ENCODE results near the gene PHKA1. TPM values are rescaled to one million over a fixed set of nuclear protein-coding genes. Genes with fewer than 3 reads are reported as not detected.
"Not testable (repeated sequence)": the region's sequence is repeated elsewhere in the genome, so short reads cannot be mapped to it uniquely, and the experiment has no call there.

PHKA1 gene
- polyA plus RNA-seq (2.7 and 3.8 TPM in 2 replicates), polyA minus RNA-seq (3.9 and 5.3 TPM in 2 replicates)

DNA sequence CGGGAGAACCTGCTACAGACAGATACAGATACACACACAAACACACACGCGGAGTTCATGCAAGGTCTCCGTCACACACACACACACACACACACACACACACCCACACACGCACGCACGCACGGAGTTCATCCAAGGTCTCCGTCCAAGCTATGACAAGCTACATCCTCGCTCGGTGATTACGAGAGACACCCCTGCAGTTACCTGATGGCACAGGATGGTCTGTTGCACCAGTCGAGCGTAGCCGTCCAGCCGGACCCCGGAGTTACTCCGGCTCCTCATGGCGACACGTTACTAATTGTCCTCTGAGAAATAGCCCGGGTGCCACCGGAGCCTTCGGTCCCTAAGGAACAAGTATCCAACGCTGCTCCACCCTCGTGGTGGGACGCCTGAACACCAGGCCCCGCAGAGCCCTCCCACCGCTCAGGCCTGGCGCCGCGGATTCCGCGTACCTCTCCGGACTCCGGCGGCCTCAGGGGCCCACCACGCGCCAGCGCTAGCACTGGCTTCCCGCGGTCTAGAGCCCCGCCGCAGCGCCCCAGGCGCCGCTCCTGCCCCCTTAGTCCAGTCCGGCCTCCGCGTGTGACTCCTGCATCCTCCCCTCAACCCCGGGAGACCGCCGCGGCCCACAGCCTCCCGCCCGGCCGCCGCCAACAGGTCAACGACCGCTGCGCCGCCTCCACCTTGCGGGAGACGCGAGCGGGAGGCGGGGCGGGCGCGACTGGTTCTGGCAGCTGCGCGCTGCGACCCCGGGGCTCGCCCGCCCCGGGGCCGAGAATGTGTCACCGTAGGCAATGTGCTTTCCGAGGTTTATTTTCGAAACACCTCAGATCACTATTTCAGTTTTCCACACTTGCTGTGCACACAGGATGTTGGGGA lies at the start of gene PHKA1:
Gene PHKA1 (minus strand): TSS at position 708 of the 879 bp plus-strand sequence. CDS start 426 bp downstream, at position 282.
- H3K4me2 ChIP-seq (ENCODE audit: low read length) = peak within 1 kb of the TSS; percentile 14
- H3K36me3 ChIP-seq (ENCODE audit: insufficient read depth, low read length); H3K27ac ChIP-seq (ENCODE audit: low read length); H3F3A ChIP-seq (ENCODE audit: insufficient read depth, low read length, poor library complexity, severe bottlenecking); H4K20me1 ChIP-seq (ENCODE audit: insufficient read depth); H3K9me2 ChIP-seq (ENCODE audit: insufficient read depth, low read length); H3K27me3 ChIP-seq (ENCODE audit: insufficient read depth, low read depth, low read length); H3K79me2 ChIP-seq (replicated peaks; ENCODE audit: insufficient read depth, low read length); H3K9me3 ChIP-seq (ENCODE audit: low read length): not testable (repeated sequence)
- peak within 1 kb of the TSS; percentile 40 for H2AFZ ChIP-seq (ENCODE audit: low read depth, low read length)
- peak within 1 kb of the TSS; percentile 64 for H3K4me3 ChIP-seq (ENCODE audit: low read length)
- H3K9ac ChIP-seq (ENCODE audit: low read length) = peak within 1 kb of the TSS; percentile 29
- peak; percentile 30 for TF ChIP-seq MXI1 (conservative IDR thresholded peaks at IDR 0.05; ENCODE audit: poor library complexity, severe bottlenecking)

DNA sequence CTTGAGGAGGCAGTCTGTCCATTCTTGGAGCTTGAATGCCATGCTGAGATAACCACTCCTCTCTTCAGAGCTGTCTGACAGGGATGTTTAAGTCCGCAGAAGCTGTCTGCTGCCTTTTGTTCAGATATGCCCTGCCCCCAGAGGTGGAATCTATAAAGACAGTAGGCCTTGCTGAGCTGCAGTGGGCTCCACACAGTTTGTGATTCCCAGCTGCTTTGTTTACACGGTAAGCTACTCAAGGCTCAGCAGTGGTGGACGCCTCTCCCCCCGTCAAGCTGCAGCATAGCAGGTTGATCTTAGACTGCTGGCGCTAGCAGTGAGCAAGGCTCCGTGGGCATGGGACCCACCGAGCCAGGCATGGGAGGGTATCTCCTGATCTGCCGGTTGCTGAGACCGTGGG lies 46.3 kb upstream of the PHKA1 start:
- not testable (repeated sequence) for H3F3A ChIP-seq (ENCODE audit: insufficient read depth, low read length, poor library complexity, severe bottlenecking); H3K4me2 ChIP-seq (ENCODE audit: low read length); H3K79me2 ChIP-seq (replicated peaks; ENCODE audit: insufficient read depth, low read length); H3K9me3 ChIP-seq (ENCODE audit: low read length); H3K27me3 ChIP-seq (ENCODE audit: insufficient read depth, low read depth, low read length); H2AFZ ChIP-seq (ENCODE audit: low read depth, low read length); H3K27ac ChIP-seq (ENCODE audit: low read length); H3K9ac ChIP-seq (ENCODE audit: low read length); H4K20me1 ChIP-seq (ENCODE audit: insufficient read depth); H3K9me2 ChIP-seq (ENCODE audit: insufficient read depth, low read length); H3K4me3 ChIP-seq (ENCODE audit: low read length); H3K36me3 ChIP-seq (ENCODE audit: insufficient read depth, low read length)

DNA sequence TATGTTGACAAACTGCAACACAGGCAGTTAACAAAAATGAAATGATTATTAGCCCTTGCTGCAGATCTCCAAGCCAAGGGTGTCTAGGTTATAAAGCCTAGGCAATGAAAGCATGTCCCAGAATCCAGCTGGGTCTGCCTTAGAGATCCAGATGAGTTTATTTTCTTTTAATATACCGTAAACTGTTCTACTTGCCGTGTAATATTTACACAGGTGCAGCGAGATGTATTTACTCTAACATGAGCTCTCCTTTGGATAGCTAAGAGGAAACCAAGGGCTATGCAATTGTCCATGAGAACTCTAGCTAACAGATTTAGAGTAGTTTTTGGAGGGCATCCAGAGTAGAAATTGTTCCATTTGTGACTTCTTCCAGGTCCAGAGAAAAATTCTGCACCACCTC lies 34.4 kb upstream of the PHKA1 start:
- H3K36me3 ChIP-seq (ENCODE audit: insufficient read depth, low read length); H3K9ac ChIP-seq (ENCODE audit: low read length); H3K27ac ChIP-seq (ENCODE audit: low read length); H3K9me3 ChIP-seq (ENCODE audit: low read length); H3F3A ChIP-seq (ENCODE audit: insufficient read depth, low read length, poor library complexity, severe bottlenecking); H2AFZ ChIP-seq (ENCODE audit: low read depth, low read length); H3K27me3 ChIP-seq (ENCODE audit: insufficient read depth, low read depth, low read length); H3K4me2 ChIP-seq (ENCODE audit: low read length); H3K9me2 ChIP-seq (ENCODE audit: insufficient read depth, low read length); H4K20me1 ChIP-seq (ENCODE audit: insufficient read depth); H3K79me2 ChIP-seq (replicated peaks; ENCODE audit: insufficient read depth, low read length); H3K4me3 ChIP-seq (ENCODE audit: low read length): not testable (repeated sequence)

DNA sequence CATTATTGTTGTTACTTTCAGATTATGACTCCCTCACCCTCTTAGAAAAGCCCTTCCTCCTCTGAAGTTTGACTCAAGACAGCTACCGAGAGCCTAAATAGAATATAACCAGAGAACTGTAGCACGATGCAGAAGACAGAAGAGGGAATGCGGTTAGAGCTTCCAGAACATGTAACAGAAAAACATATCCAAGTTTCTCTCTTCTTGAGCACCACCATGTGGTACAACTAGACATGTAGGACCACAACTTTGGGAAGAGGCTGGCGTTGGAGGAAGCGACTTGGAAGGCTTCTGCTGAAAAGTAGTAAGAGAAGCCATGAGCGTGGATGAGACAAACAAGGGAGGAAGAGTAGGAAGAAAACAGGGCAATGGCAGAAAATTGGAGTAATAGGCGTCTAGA lies 31.4 kb upstream of the PHKA1 start:
- H3K4me3 ChIP-seq (ENCODE audit: low read length); H2AFZ ChIP-seq (ENCODE audit: low read depth, low read length); H3F3A ChIP-seq (ENCODE audit: insufficient read depth, low read length, poor library complexity, severe bottlenecking); H3K27me3 ChIP-seq (ENCODE audit: insufficient read depth, low read depth, low read length); H3K9ac ChIP-seq (ENCODE audit: low read length); H3K4me2 ChIP-seq (ENCODE audit: low read length); H3K36me3 ChIP-seq (ENCODE audit: insufficient read depth, low read length); H3K9me3 ChIP-seq (ENCODE audit: low read length); H3K79me2 ChIP-seq (replicated peaks; ENCODE audit: insufficient read depth, low read length); H4K20me1 ChIP-seq (ENCODE audit: insufficient read depth); H3K9me2 ChIP-seq (ENCODE audit: insufficient read depth, low read length); H3K27ac ChIP-seq (ENCODE audit: low read length): not testable (repeated sequence)

DNA sequence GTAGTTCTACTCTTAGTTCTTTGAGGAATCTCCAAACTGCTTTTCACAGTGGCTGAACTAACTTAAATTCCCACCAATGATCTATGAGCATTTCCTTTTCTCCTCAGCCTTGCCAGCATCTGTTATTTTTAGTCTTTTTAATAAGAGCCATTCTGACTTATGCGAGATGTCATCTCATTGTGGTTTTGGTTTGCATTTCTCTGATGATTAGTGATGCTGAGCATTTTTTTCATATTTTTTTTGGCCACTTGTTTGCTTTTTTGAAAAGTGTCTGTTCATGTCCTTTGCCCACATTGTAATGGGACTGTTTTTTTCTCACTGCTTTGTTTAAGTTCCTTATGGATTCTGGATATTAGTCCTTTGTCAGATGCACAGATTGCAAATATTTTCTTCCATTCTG lies 21.5 kb upstream of the PHKA1 start:
- no peaks in the 10 kb centered on the region for H3K36me3 ChIP-seq (ENCODE audit: insufficient read depth, low read length)

More for the DNA sequence above, 21.5 kb upstream of the PHKA1 start:
- H3K27me3 ChIP-seq (ENCODE audit: insufficient read depth, low read depth, low read length) = no peaks in the 10 kb centered on the region
- no peak overlapping the region for H3K9ac ChIP-seq (ENCODE audit: low read length)
- H4K20me1 ChIP-seq (ENCODE audit: insufficient read depth) = no peaks in the 10 kb centered on the region
- no peak overlapping the region for H2AFZ ChIP-seq (ENCODE audit: low read depth, low read length)
- H3K27ac ChIP-seq (ENCODE audit: low read length) = no peak overlapping the region
- H3K79me2 ChIP-seq (replicated peaks; ENCODE audit: insufficient read depth, low read length) = no peaks in the 10 kb centered on the region
- TF ChIP-seq EP300 (conservative IDR thresholded peaks at IDR 0.05; ENCODE audit: poor library complexity, severe bottlenecking) = no peak
- TF ChIP-seq RAD21 (conservative IDR thresholded peaks at IDR 0.05) = no peak
- no peak for TF ChIP-seq SMC3 (conservative IDR thresholded peaks at IDR 0.05; ENCODE audit: poor library complexity)
- TF ChIP-seq TAF1 (IDR thresholded peaks at IDR 0.05; ENCODE audit: low read depth) = no peak
- TF ChIP-seq, protein P1, sequence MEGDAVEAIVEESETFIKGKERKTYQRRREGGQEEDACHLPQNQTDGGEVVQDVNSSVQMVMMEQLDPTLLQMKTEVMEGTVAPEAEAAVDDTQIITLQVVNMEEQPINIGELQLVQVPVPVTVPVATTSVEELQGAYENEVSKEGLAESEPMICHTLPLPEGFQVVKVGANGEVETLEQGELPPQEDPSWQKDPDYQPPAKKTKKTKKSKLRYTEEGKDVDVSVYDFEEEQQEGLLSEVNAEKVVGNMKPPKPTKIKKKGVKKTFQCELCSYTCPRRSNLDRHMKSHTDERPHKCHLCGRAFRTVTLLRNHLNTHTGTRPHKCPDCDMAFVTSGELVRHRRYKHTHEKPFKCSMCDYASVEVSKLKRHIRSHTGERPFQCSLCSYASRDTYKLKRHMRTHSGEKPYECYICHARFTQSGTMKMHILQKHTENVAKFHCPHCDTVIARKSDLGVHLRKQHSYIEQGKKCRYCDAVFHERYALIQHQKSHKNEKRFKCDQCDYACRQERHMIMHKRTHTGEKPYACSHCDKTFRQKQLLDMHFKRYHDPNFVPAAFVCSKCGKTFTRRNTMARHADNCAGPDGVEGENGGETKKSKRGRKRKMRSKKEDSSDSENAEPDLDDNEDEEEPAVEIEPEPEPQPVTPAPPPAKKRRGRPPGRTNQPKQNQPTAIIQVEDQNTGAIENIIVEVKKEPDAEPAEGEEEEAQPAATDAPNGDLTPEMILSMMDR (IDR thresholded peaks at IDR 0.05; ENCODE audit: poor library complexity, severe bottlenecking) = no peak
- TF ChIP-seq POLR2AphosphoS5 (IDR thresholded peaks at IDR 0.05) = no peak
- TF ChIP-seq, protein P2, sequence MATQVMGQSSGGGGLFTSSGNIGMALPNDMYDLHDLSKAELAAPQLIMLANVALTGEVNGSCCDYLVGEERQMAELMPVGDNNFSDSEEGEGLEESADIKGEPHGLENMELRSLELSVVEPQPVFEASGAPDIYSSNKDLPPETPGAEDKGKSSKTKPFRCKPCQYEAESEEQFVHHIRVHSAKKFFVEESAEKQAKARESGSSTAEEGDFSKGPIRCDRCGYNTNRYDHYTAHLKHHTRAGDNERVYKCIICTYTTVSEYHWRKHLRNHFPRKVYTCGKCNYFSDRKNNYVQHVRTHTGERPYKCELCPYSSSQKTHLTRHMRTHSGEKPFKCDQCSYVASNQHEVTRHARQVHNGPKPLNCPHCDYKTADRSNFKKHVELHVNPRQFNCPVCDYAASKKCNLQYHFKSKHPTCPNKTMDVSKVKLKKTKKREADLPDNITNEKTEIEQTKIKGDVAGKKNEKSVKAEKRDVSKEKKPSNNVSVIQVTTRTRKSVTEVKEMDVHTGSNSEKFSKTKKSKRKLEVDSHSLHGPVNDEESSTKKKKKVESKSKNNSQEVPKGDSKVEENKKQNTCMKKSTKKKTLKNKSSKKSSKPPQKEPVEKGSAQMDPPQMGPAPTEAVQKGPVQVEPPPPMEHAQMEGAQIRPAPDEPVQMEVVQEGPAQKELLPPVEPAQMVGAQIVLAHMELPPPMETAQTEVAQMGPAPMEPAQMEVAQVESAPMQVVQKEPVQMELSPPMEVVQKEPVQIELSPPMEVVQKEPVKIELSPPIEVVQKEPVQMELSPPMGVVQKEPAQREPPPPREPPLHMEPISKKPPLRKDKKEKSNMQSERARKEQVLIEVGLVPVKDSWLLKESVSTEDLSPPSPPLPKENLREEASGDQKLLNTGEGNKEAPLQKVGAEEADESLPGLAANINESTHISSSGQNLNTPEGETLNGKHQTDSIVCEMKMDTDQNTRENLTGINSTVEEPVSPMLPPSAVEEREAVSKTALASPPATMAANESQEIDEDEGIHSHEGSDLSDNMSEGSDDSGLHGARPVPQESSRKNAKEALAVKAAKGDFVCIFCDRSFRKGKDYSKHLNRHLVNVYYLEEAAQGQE (IDR thresholded peaks at IDR 0.05; ENCODE audit: borderline replicate concordance) = no peak
- TF ChIP-seq EZH2 (IDR thresholded peaks at IDR 0.05; ENCODE audit: borderline replicate concordance, insufficient read depth, low read length, poor library complexity, severe bottlenecking) = no peak
- TF ChIP-seq MXI1 (conservative IDR thresholded peaks at IDR 0.05; ENCODE audit: poor library complexity, severe bottlenecking) = no peak
- H3K4me3 ChIP-seq (ENCODE audit: low read length) = no peak overlapping the region
- no peaks in the 10 kb centered on the region for H3K9me2 ChIP-seq (ENCODE audit: insufficient read depth, low read length)
- no peaks in the 10 kb centered on the region for H3F3A ChIP-seq (ENCODE audit: insufficient read depth, low read length, poor library complexity, severe bottlenecking)
- H3K4me2 ChIP-seq (ENCODE audit: low read length) = no peak overlapping the region
- no peaks in the 10 kb centered on the region for H3K9me3 ChIP-seq (ENCODE audit: low read length)
